Liver (tissue), 3 donors: ENCODE results near the gene MR1.

Experiments used
- CTCF ChIP-seq: fragments of 150-350 bp; IDR thresholded peaks from 2 replicates; pipeline ENCODE4 v1.5.1; 2017; ENCODE audit warnings: improper control_type of control experiment, low read depth, low read length; ENCODE audit not compliant: missing input control
- HNF4G ChIP-seq: IDR thresholded peaks from 2 replicates; pipeline ENCODE4 v1.6.1; 2016; ENCODE audit warnings: antibody characterized with exemption
- MAX ChIP-seq: IDR thresholded peaks from 2 replicates; pipeline ENCODE4 v1.6.1; 2016; ENCODE audit warnings: antibody characterized with exemption
- REST ChIP-seq: IDR thresholded peaks from 2 replicates; pipeline ENCODE4 v1.6.1; 2016; ENCODE audit warnings: antibody characterized with exemption, mild to moderate bottlenecking
- TAF1 ChIP-seq: conservative IDR thresholded peaks from 2 replicates; pipeline ENCODE4 v1.6.1; 2016; ENCODE audit warnings: antibody characterized with exemption, mild to moderate bottlenecking
- YY1 ChIP-seq: IDR thresholded peaks from 2 replicates; pipeline ENCODE4 v1.6.1; 2016; ENCODE audit warnings: antibody characterized with exemption, mild to moderate bottlenecking
- donor health status: healthy.
- donor health status: healthy.

GRCh38 chr1:180994262-180994661 is 39.5 kb upstream of the MR1 start:
- TF ChIP-seq CTCF = no peak
- no peak for TF ChIP-seq HNF4G
- TF ChIP-seq REST = no peak
- no peak for TF ChIP-seq MAX
- no peak for TF ChIP-seq YY1
- no peak for TF ChIP-seq TAF1
